Measurements from ENCODE around the gene ENOSF1.

- TF ChIP-seq CTCF (conservative IDR thresholded peaks at IDR 0.05; ENCODE audit: low read depth, low read length) = no peak
- no peak for TF ChIP-seq EZH2 (IDR thresholded peaks at IDR 0.05; ENCODE audit: borderline replicate concordance, low read depth, low read length, poor library complexity, severe bottlenecking)
Measured at GRCh38 chr18:708096-708495, 4.3 kb downstream of the ENOSF1 start.

Measured in A673 (cell line).